H1 (cell line): ENCODE data around the gene CRNKL1. TPM values are rescaled to one million over a fixed set of nuclear protein-coding genes. Genes with fewer than 3 reads are reported as not detected.

Source experiments
- CTCF ChIA-PET: fragments of 300-600 bp; sonication (Branson Sonifier 250); formaldehyde crosslinking; loops from one replicate; lab custom pipeline; 2021; ENCODE audit not compliant: partially characterized antibody; lab: Charles Lee
- POLR2A ChIA-PET: fragments of 300-600 bp; sonication (Branson Sonifier 250); formaldehyde crosslinking; loops from one replicate; lab custom pipeline; 2021; ENCODE audit warnings: inconsistent platforms; ENCODE audit not compliant: partially characterized antibody; lab: Charles Lee
- DNase-seq, 2 experiments: peaks; one replicate each; pipeline versions ENCODE4 v3.0.0 to v3.0.0-alpha.2; 2010 to 2022; ENCODE audit warnings: low spot score in 2 of 2, low read depth in 1 of 2, mixed read lengths in 1 of 2
- FAIRE-seq: peaks from 2 replicates; lab custom pipeline; 2011; peaks lifted over from hg19 to GRCh38; lab: Jason Lieb, UNC
- H2AFZ ChIP-seq: 2 replicates; pipeline ENCODE4 v1.8.1; 2012; ENCODE audit warnings: low read length, inconsistent platforms
- H2AK5ac ChIP-seq: 2 replicates; pipeline ENCODE4 v1.6.1; 2013; ENCODE audit warnings: low read depth, low read length
- H2BK120ac ChIP-seq: replicated peaks from 2 replicates; pipeline ENCODE3; 2013; ENCODE audit warnings: low read depth, low read length, inconsistent platforms
- H2BK12ac ChIP-seq: 2 replicates; pipeline ENCODE4 v1.6.1; 2013; ENCODE audit warnings: low read depth, low read length
- H2BK15ac ChIP-seq: 2 replicates; pipeline ENCODE4 v1.6.1; 2013; ENCODE audit warnings: low read length
- H2BK20ac ChIP-seq: 2 replicates; pipeline ENCODE4 v1.6.1; 2013; ENCODE audit warnings: low read length
- H2BK5ac ChIP-seq: 2 replicates; pipeline ENCODE4 v1.6.1; 2013; ENCODE audit warnings: low read depth, low read length
- H3K14ac ChIP-seq: 2 replicates; pipeline ENCODE4 v1.6.1; 2013; ENCODE audit warnings: inconsistent platforms; ENCODE audit not compliant: insufficient read length
- H3K18ac ChIP-seq: 2 replicates; pipeline ENCODE4 v1.6.1; 2013; ENCODE audit warnings: low read length; ENCODE audit errors: extremely low read depth
- H3K23ac ChIP-seq: 2 replicates; pipeline ENCODE4 v1.6.1; 2013; ENCODE audit warnings: inconsistent platforms; ENCODE audit not compliant: insufficient read length
- H3K23me2 ChIP-seq: 2 replicates; pipeline ENCODE4 v1.6.1; 2013; ENCODE audit warnings: low read depth, low read length
- H3K27ac ChIP-seq: 2 replicates; pipeline ENCODE4 v1.6.1; 2011; ENCODE audit warnings: low read depth, low read length, inconsistent platforms
- H3K27me3 ChIP-seq, 4 experiments: replicated peaks in 1 of 4; 1 replicate in 1 of 4; 2 replicates in 3 of 4; pipeline versions ENCODE4 v1.6.1 to v1.8.1; 2011 to 2013; ENCODE audit warnings: low read length in 3 of 4, mild to moderate bottlenecking in 3 of 4, inconsistent platforms in 2 of 4, mixed read lengths in 2 of 4, moderate library complexity in 1 of 4; ENCODE audit not compliant: control insufficient read depth in 3 of 4, insufficient read depth in 3 of 4; ENCODE audit errors: extremely low read depth in 1 of 4
- H3K36me3 ChIP-seq, 4 experiments: 2 replicates each; pipeline versions ENCODE4 v1.6.1 to v1.8.1; 2011 to 2013; ENCODE audit warnings: mild to moderate bottlenecking in 4 of 4, low read length in 3 of 4, moderate library complexity in 2 of 4, control low read depth in 1 of 4, inconsistent platforms in 1 of 4; ENCODE audit not compliant: insufficient read depth in 4 of 4, control insufficient read depth in 2 of 4
- H3K4ac ChIP-seq: replicated peaks from 2 replicates; pipeline ENCODE3; 2013; ENCODE audit warnings: low read length, low read depth, mixed read lengths, inconsistent platforms; ENCODE audit not compliant: insufficient read length
- H3K4me1 ChIP-seq, 4 experiments: replicated peaks in 1 of 4; 1 replicate in 1 of 4; 2 replicates in 3 of 4; pipeline versions ENCODE4 v1.6.1 to v1.8.1; 2011 to 2013; ENCODE audit warnings: low read length in 3 of 4, inconsistent platforms in 2 of 4, mixed read lengths in 1 of 4; ENCODE audit not compliant: insufficient read depth in 4 of 4, control insufficient read depth in 3 of 4
- H3K4me2 ChIP-seq, 2 experiments: 2 replicates each; pipeline versions ENCODE4 v1.6.1 to v1.8.1; 2011 to 2013; ENCODE audit warnings: low read depth in 2 of 2, low read length in 2 of 2, control low read depth in 1 of 2, inconsistent platforms in 1 of 2, mild to moderate bottlenecking in 1 of 2; ENCODE audit not compliant: insufficient read depth in 1 of 2
- H3K4me3 ChIP-seq, 4 experiments: fragments of 200-600, 300-600 bp in 1 of 4; sonication (generic), shearing (Covaris generic), sonication (Bioruptor Twin) in 1 of 4; 2 replicates each; pipeline versions ENCODE4 v1.5.1 to v1.8.1; 2011 to 2016; ENCODE audit warnings: low read length in 4 of 4, low read depth in 3 of 4, control low read depth in 2 of 4, inconsistent platforms in 2 of 4, mild to moderate bottlenecking in 2 of 4, mixed read lengths in 1 of 4, moderate library complexity in 1 of 4; ENCODE audit not compliant: insufficient read depth in 2 of 4; ENCODE audit errors: extremely low read depth in 1 of 4
- H3K56ac ChIP-seq: replicated peaks from 2 replicates; pipeline ENCODE3; 2013; ENCODE audit warnings: low read depth, mild to moderate bottlenecking, mixed read lengths, low read length, inconsistent platforms; ENCODE audit not compliant: insufficient read length
- H3K79me1 ChIP-seq: 2 replicates; pipeline ENCODE4 v1.6.1; 2013; ENCODE audit warnings: low read depth, low read length, control low read depth
- H3K79me2 ChIP-seq, 2 experiments: 2 replicates each; pipeline versions ENCODE4 v1.6.1 to v1.8.1; 2012 to 2013; ENCODE audit warnings: low read length in 2 of 2, mild to moderate bottlenecking in 2 of 2, inconsistent platforms in 1 of 2; ENCODE audit not compliant: insufficient read depth in 2 of 2, control insufficient read depth in 1 of 2
- H3K9ac ChIP-seq, 4 experiments: replicated peaks in 1 of 4; 1 replicate in 1 of 4; 2 replicates in 3 of 4; pipeline versions ENCODE4 v1.6.1 to v1.8.1; 2011 to 2013; ENCODE audit warnings: low read depth in 3 of 4, low read length in 3 of 4, control low read depth in 2 of 4, mild to moderate bottlenecking in 2 of 4, moderate library complexity in 2 of 4, inconsistent platforms in 1 of 4; ENCODE audit errors: extremely low read depth in 1 of 4
- H3K9me3 ChIP-seq, 2 experiments: 2 replicates each; pipeline versions ENCODE4 v1.6.1 to v1.8.1; 2012 to 2013; ENCODE audit warnings: mild to moderate bottlenecking in 2 of 2, moderate library complexity in 2 of 2, control low read depth in 1 of 2, inconsistent platforms in 1 of 2, low read depth in 1 of 2, low read length in 1 of 2, mixed read lengths in 1 of 2; ENCODE audit not compliant: insufficient read depth in 2 of 2
- H4K20me1 ChIP-seq, 2 experiments: replicated peaks in 1 of 2; 2 replicates each; pipeline versions ENCODE3 to v1.8.1; 2011 to 2013; ENCODE audit warnings: inconsistent platforms in 2 of 2, low read length in 2 of 2, mild to moderate bottlenecking in 1 of 2; ENCODE audit not compliant: insufficient read depth in 2 of 2, control insufficient read depth in 1 of 2
- H4K5ac ChIP-seq: 2 replicates; pipeline ENCODE4 v1.6.1; 2013; ENCODE audit warnings: low read length, low read depth, mixed read lengths, inconsistent platforms; ENCODE audit not compliant: insufficient read length
- H4K8ac ChIP-seq: 2 replicates; pipeline ENCODE4 v1.8.0; 2013; ENCODE audit warnings: mild to moderate bottlenecking, moderate library complexity, low read length, inconsistent platforms; ENCODE audit not compliant: insufficient read depth; ENCODE audit errors: extremely low read depth
- H4K91ac ChIP-seq: replicated peaks from 2 replicates; pipeline ENCODE3; 2013; ENCODE audit warnings: low read length, mixed read lengths, inconsistent platforms; ENCODE audit not compliant: insufficient read length
- CREB1 ChIP-seq: IDR thresholded peaks from 2 replicates; pipeline ENCODE4 v1.6.1; 2012; ENCODE audit warnings: inconsistent platforms
- CTBP2 ChIP-seq: IDR thresholded peaks from 2 replicates; pipeline ENCODE4 v1.7.0; 2011; ENCODE audit warnings: borderline replicate concordance, mild to moderate bottlenecking, moderate library complexity, mixed read lengths, low read length; ENCODE audit not compliant: insufficient read depth, insufficient read length
- CTCF ChIP-seq, 3 experiments: IDR thresholded peaks; 1 replicate in 2 of 3; 2 replicates in 1 of 3; pipeline versions ENCODE4 v1.5.1 to v1.6.1; 2011; ENCODE audit warnings: low read length in 3 of 3, mild to moderate bottlenecking in 3 of 3, inconsistent platforms in 2 of 3, low read depth in 1 of 3, moderate library complexity in 1 of 3; ENCODE audit not compliant: insufficient read depth in 1 of 3; ENCODE audit errors: control extremely low read depth in 1 of 3
- E2F6 ChIP-seq: IDR thresholded peaks from 2 replicates; pipeline ENCODE4 v1.6.1; 2012; ENCODE audit warnings: inconsistent platforms
- GABPA ChIP-seq: IDR thresholded peaks from 2 replicates; pipeline ENCODE4 v1.6.1; 2011; ENCODE audit warnings: mild to moderate bottlenecking, low read length, moderate library complexity, borderline replicate concordance; ENCODE audit not compliant: insufficient read depth
- HDAC6 ChIP-seq: IDR thresholded peaks from one replicate; pipeline ENCODE4 v1.7.1; 2012; ENCODE audit warnings: low read depth, mild to moderate bottlenecking, inconsistent platforms, low read length, moderate library complexity
- SAP30 ChIP-seq: fragments of 300-600 bp; sonication (generic); IDR thresholded peaks from 2 replicates; pipeline ENCODE4 v1.7.1; 2012; ENCODE audit warnings: low read length, moderate library complexity, mild to moderate bottlenecking, inconsistent platforms; ENCODE audit not compliant: insufficient read depth, insufficient replicate concordance
- SP1 ChIP-seq: IDR thresholded peaks from 2 replicates; pipeline ENCODE4 v1.6.1; 2011; ENCODE audit warnings: low read depth, low read length
- SUZ12 ChIP-seq: fragments of 200-600 bp; sonication (generic); IDR thresholded peaks from 2 replicates; pipeline ENCODE4 v1.6.1; 2012; ENCODE audit warnings: mild to moderate bottlenecking, inconsistent platforms, low read length, moderate library complexity, mixed read lengths
- TCF12 ChIP-seq: IDR thresholded peaks from 2 replicates; pipeline ENCODE4 v1.6.1; 2011; ENCODE audit warnings: low read depth, mild to moderate bottlenecking, low read length
- ZNF274 ChIP-seq: IDR thresholded peaks from 2 replicates; pipeline ENCODE4 v1.7.0; 2012; ENCODE audit warnings: low read length, borderline replicate concordance; ENCODE audit errors: extremely low read depth
- WGBS, 2 experiments: shearing (Covaris generic) in 1 of 2; methylation state at CpG; one replicate each; pipeline versions ENCODE4 v1.1.6 to v1.1.7; 2013 to 2015; ENCODE audit warnings: low lambda C conversion rate in 2 of 2, mixed read lengths in 2 of 2, inconsistent platforms in 1 of 2, low coverage in 1 of 2, missing lambda C conversion rate in 1 of 2; ENCODE audit not compliant: insufficient replicate concordance in 2 of 2, insufficient coverage in 1 of 2, insufficient read length in 1 of 2; ENCODE audit errors: extremely low coverage in 1 of 2, missing lambda C conversion rate in 1 of 2; 5-methylcytosine and 5-hydroxymethylcytosine counted together
- polyA plus RNA-seq, 7 experiments: library from polyadenylated mRNA; depleted of rRNA in 3 of 7; stranded (reverse) in 5 of 7; unstranded in 2 of 7; fragments of >200 nt in 5 of 7; fragments of 200-250 nt in 2 of 7; gene quantifications; 1 replicate in 5 of 7; 2 replicates in 1 of 7; 4 replicates in 1 of 7; pipeline versions ENCODE4 v1.2.1 to v1.2.3, GENCODE V29; 2011 to 2013; ENCODE audit warnings: missing spikeins in 2 of 7, mixed read lengths in 2 of 7
- total RNA-seq: library from RNA; stranded (reverse); fragmentation: NEBNext Ultra II Directional; extraction: Animal tissue kit (Norgen Biotek cat#: 25700); gene quantifications from 2 replicates; pipeline ENCODE4 v1.2.1, GENCODE V29; 2021

CRNKL1 gene
- total and polyA plus RNA-seq, 2 of the 8 experiments (the other 6 are each of a cell fraction or from before 2014, with no cell fraction given): 4.0 to 26.5 TPM

- Histone ChIP-seq H4K5ac (no peak overlapping the region), H4K20me1 (no peaks in the 10 kb centered on the region), H3K9me3 (no peaks in the 10 kb centered on the region), H2AFZ (no peak overlapping the region), H3K4me3 (no peak overlapping the region), H3K9ac (no peak overlapping the region), H3K27ac (no peak overlapping the region), H4K8ac (peak overlapping the region; percentile 84; the same call in 1 of the 2 replicates), H3K23ac (no peak overlapping the region), H3K14ac (no peak overlapping the region), H3K23me2 (no peaks in the 10 kb centered on the region), H3K4me2 (no peak overlapping the region), H3K79me2 (no peaks in the 10 kb centered on the region), H3K18ac (no peak overlapping the region), H2AK5ac (no peak overlapping the region), H4K91ac (no peak overlapping the region), H3K4ac (no peak overlapping the region), H3K4me1 (no peaks in the 10 kb centered on the region), H2BK120ac (no peak overlapping the region), H2BK20ac (no peak overlapping the region), H2BK5ac (no peak overlapping the region), H3K36me3 (no peaks in the 10 kb centered on the region), H3K79me1 (no peaks in the 10 kb centered on the region), H3K56ac (no peak overlapping the region), H2BK15ac (no peak overlapping the region), H2BK12ac (no peak overlapping the region), H3K27me3 (no peaks in the 10 kb centered on the region)
- WGBS, 2 experiments: 100% methylated on average over 1 of the region's 1 CpG; no CpG with 5 or more reads in 1 of the 2 experiments
- DNase-seq (no peak), FAIRE-seq (no peak)
- POLR2A ChIA-PET: interaction anchor here (0.6 kb wide), 1 partner anchor 20 kb away, joined by 5 read pairs; no protein-coding TSS in a partner anchor
- CTCF ChIA-PET: no interaction called here
- TF ChIP-seq SAP30 (no peak), HDAC6 (no peak), ZNF274 (no peak), SUZ12 (no peak), CREB1 (no peak), CTCF (IDR thresholded peaks at IDR 0.05; ENCODE audit: control extremely low read depth in 1 of 3, insufficient read depth in 1 of 3, low read depth in 1 of 3, low read length in 3 of 3) (no peak), TCF12 (no peak), SP1 (no peak), CTBP2 (no peak), GABPA (no peak), E2F6 (no peak)
Measured at GRCh38 chr20:20065361-20065760, 13.1 kb upstream of the CRNKL1 start.
